GM21737 (cell line): ENCODE measurements around the gene PHEX.
"Not testable (repeated sequence)": the region's sequence is repeated elsewhere in the genome, so short reads cannot be mapped to it uniquely, and the experiment has no call there.

Experiments used
- ATAC-seq: cut with Tn5 transposase; IDR thresholded peaks from one replicate; pipeline ENCODE4 v1.9.1; 2021; ENCODE audit warnings: mild to moderate bottlenecking, moderate library complexity; ENCODE audit not compliant: unreplicated experiment

Gene PHEX

GRCh38 chrX:22203186-22203585 lies 171.1 kb downstream of the PHEX start:
- no peak for ATAC-seq

GRCh38 chrX:22206781-22207180 lies 174.7 kb downstream of the PHEX start:
- ATAC-seq: no peak

DNA sequence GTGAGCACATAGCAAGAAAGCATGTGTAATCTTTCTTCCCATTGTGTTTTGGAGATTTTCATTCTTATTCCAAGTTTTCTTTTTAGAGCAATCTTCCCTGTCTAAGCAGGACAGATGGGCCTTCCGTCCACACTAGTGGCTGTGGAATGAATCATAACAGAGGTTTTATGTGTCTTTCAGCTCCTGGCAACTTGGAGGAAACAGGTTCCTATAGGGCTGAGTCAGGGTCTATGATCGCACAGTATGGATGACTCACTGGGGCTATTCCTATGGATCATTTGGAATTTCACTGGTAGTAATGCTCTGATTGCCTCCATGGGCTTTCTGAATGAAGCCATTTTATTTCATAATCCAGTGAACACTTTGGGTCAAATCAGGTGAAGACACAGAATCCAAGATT lies 188.8 kb downstream of the PHEX start:
- no peak for ATAC-seq

GRCh38 chrX:22234380-22234779 lies 202.3 kb downstream of the PHEX start:
- ATAC-seq: no peak

- ATAC-seq: no peak
Measured at GRCh38 chrX:22237479-22237878, 205.4 kb downstream of the PHEX start.

- no peak for ATAC-seq
Measured at GRCh38 chrX:22246620-22247019, 214.5 kb downstream of the PHEX start.

- no peak for ATAC-seq
Measured at GRCh38 chrX:22247169-22247568, 215.0 kb downstream of the PHEX start.

GRCh38 chrX:22248401-22248800 lies 216.3 kb downstream of the PHEX start:
- no peak for ATAC-seq

GRCh38 chrX:22249371-22249770 lies 217.2 kb downstream of the PHEX start:
- no peak for ATAC-seq

DNA sequence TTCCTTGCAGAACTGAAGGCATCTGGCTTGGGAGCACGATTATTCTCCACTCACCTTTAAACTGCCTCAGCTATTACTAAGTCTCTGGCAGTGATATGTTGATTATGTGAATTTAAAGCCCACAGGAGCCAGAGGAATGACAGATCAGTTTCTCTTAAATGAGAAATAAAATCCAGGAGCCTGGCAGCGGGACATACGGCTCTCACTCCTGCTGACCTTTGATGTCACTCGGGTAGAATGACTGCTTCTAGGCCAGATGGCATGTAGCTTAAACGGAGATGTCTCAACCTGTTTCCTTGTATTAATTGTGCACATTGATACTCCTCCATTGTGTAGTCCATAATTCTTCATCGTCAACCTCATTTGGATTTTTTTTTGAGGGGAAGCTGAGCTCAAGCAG lies 236.6 kb downstream of the PHEX start:
- no peak for ATAC-seq

GRCh38 chrX:22272613-22273012 lies 240.5 kb downstream of the PHEX start, which contains the start of gene CBLL2:
CBLL2 (plus strand) TSS chrX:22272913; CDS start chrX:22272992, 79 bp downstream.
- no peak for ATAC-seq

- ATAC-seq: no peak
Measured at GRCh38 chrX:22273714-22274317, 241.7 kb downstream of the PHEX start.

- ATAC-seq: no peak
Measured at GRCh38 chrX:22276781-22277180, 244.7 kb downstream of the PHEX start.

DNA sequence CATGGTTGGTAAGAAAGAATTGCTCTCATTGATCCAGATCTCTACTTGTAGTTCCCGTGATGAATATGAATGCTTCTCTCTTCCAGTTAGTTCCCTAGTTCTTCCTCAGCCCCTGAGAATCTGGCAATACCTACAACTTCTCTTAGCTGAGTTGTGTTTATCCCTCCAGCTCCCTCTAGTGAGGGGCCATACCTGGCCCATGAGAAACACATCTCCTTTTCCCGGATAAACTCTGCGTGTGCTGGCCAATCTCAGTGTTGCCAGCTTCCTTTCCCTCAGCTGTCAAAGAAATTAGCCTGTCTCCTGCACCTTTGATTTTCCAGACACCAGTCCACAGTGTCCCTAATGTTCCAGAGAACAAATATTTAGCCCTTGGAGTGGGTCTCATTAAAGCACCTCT lies 246.2 kb downstream of the PHEX start:
- ATAC-seq: no peak

DNA sequence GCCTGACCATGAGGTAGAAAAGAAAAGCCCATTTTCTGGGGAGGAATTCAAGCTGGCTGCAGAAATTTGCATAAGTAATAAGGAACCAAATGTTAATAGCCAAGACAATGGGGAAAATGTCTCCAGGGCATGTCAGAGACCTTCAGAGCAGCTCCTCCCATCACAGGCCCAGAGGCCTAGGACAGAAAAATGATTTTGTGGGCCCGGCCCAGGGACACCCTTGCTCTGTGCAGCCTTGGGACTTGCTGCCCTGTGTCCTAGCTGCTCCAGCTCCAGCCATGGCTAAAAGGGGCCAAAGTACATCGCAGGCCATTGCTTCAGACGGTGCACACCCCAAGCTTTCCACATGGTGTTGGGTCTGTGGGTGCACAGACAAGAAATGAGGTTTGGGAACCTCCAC lies 257.1 kb downstream of the PHEX start:
- ATAC-seq: not testable (repeated sequence)

GRCh38 chrX:22296871-22297270 lies 264.7 kb downstream of the PHEX start:
- no peak for ATAC-seq

DNA sequence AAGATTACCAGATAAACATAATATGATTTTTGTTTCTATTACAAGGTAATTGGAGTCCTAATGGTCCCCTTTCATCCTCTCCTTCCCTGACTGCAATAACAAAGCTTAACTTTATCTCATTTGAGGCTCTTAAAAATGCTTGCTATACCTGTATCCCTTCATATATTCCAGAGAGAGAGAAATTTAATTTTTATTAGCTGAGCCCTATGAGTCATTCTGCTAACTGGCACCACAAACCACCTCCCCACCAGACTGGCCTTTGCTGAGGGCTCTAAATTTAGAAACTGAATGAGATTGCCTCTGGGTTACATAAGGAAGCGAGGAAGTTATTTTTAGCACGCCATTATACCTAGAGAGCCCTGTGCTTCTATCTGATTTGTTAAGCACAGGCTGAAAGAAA lies 268.0 kb downstream of the PHEX start:
- ATAC-seq: no peak
